Stimulated activated CD4-positive, alpha-beta T cell treated with anti-CD3 and anti-CD28 coated beads, Interleukin-12 subunit alpha, Interleukin-12 subunit beta, amount 100 ng/mL, for 48 hours (primary cell): ENCODE data around the gene HDAC4.

Source experiments
- DNase-seq, 3 donors: peaks; one replicate each; pipeline ENCODE4 v3.0.0-alpha.2; 2020; ENCODE audit warnings: low read depth in 2 of 3, low spot score in 1 of 3

HDAC4 gene

DNA sequence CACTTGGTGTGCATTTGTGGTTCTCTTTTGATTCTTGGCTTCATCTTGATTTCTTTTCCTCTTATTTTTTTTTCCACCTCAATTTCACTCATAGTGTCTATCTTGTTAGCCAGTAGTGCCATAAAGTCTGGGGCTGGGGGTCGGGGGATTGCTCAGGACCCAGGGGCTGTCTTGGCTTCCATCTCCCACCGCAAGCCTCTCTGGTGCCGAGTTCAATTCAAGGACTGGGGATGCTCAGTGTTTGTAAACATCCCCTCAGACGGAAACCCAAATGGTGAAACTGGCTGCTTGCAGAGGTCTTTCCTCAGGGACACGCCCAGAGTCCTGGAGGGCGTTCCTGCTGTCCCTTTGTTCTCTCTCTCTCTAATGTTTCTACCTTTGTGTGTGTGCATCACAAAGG is 379.6 kb downstream of the HDAC4 start:
- no peak for DNase-seq

GRCh38 chr2:239020541-239021041 is 380.2 kb downstream of the HDAC4 start:
- DNase-seq = no peak

GRCh38 chr2:239019183-239019581 is 381.6 kb downstream of the HDAC4 start:
- DNase-seq = no peak

DNA sequence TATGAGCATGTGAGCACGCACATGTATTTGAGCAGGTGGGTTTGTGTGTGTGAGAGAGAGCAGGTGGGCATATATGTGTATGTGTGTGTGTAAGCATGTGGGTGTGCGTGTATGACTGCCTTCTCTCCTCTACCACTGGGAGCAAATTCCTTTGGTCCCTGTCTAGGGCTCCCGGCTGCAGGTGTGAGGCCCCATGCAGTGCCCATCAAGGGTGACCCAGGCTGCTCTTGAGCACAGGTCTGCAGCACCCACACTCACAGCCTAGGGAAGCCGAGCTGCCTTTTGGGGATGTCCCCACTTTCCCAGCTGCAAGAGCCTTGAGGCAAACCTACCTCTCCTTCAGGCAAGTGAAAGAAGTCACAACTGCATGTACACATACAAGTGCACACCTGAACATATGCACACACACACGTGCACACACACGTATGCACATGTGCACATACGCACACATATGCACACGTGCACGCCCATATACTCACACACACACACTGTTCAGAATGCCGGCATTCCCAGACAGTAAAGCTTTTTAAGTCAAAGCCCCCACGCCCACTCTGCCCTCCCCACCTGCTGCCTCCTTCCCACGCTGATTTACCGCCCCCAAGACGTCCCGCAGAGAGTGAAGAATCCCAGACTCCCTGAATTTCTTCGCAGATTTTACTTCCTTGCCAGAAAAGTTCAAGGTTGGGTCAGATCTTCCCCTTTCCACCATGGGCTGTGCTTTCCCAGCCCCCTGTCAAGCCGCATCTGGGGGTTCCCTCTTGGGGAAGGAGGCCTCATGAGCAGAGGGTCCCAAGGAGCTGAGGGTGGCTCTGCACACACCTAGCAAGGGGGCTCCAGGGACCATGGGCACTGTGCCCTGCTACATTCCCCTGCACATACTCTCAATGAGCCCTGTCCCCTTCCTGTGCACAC is 382.3 kb downstream of the HDAC4 start:
- DNase-seq = no peak

- DNase-seq = no peak
Observed at GRCh38 chr2:239017491-239018098, 383.2 kb downstream of the HDAC4 start.

- DNase-seq = no peak
Observed at GRCh38 chr2:239015901-239016675, 384.7 kb downstream of the HDAC4 start.

GRCh38 chr2:239015218-239015900 is 385.5 kb downstream of the HDAC4 start:
- no peak for DNase-seq

GRCh38 chr2:239014458-239015217 is 386.2 kb downstream of the HDAC4 start:
- DNase-seq = no peak

- no peak for DNase-seq
Observed at GRCh38 chr2:239013678-239013976, 387.2 kb downstream of the HDAC4 start.

- DNase-seq = no peak
Observed at GRCh38 chr2:239012936-239013677, 387.7 kb downstream of the HDAC4 start.

- DNase-seq = no peak
Observed at GRCh38 chr2:239012228-239012627, 388.6 kb downstream of the HDAC4 start.

- DNase-seq = no peak
Observed at GRCh38 chr2:239009589-239009961, 391.2 kb downstream of the HDAC4 start.

- DNase-seq = no peak
Observed at GRCh38 chr2:239008677-239009588, 391.9 kb downstream of the HDAC4 start.

DNA sequence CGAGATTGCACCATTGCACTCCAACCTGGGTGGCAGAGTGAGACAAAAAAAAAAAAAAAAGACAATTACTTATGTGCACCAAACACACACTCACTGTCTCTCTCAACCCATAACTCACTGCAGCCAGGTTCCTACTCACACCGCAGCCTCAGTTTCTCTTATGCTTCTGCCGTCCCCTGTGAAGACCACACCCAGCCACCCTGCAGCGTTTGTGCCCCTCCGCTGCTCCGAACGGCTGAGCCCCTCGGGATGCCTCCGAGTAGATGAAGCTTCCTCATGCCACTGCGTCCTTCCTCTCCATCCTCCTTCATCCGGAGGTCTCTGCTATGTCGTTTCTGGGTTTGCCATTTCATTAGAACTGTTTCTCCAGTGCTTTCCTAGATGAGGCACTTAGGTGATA is 392.8 kb downstream of the HDAC4 start:
- DNase-seq = no peak

- no peak for DNase-seq
Observed at GRCh38 chr2:239006622-239007285, 394.1 kb downstream of the HDAC4 start.

- no peak for DNase-seq
Observed at GRCh38 chr2:239005586-239005985, 395.2 kb downstream of the HDAC4 start.

DNA sequence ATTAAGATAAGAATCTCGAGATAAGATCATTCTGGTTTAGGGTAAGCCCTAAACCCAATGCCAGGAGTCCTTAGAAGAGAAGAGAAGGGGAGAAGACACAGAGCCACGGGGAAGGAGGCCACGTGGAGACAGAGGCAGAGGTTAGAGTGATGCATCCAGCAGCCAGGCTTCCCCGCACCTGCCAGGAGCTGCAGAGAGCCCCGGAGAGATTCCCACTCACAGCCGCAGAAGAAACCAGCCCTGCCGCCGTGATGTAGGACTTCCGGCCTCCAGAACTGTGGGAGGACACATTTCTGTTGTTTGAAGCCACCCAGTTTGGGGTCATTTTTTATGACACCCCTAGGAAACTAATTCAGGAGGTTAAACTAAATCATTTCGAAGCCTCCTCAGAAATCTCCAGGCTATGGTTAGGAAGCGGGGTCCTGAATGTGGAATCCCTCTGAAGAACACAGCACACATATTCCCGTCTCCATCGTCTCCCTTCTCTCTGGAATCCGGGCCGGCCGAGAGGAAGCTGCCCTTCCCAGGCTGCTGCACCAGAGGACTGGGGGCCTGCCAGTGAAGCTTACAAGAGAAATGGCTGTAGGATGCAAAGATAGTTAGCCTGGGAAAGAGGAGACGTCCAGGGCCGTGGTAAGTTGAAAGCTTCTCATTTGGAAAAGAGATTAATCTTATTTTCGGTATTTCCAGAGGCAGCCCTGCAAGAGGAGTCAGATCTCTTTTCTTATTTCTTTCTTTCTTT is 396.4 kb downstream of the HDAC4 start:
- DNase-seq = no peak
